GM12878 (cell line): ENCODE data around the gene SEC24A. TPM values are rescaled to one million over a fixed set of nuclear protein-coding genes. Genes with fewer than 3 reads are reported as not detected.

Source experiments
- ATAC-seq: fragments of 200-7000 bp; cut with Tn5 transposase; 3 replicates; pipeline ENCODE4 v1.9.1; 2020; ENCODE audit warnings: mild to moderate bottlenecking, moderate library complexity
- BruUV-seq: library from RNA; stranded (reverse); fragments of 400-500 nt; replicated peaks from 2 replicates; lab custom pipeline; 2021; lab: Mats Ljungman, UMichigan
- CTCF ChIA-PET: fragments of 300-600 bp; sonication (Branson Sonifier 250); formaldehyde crosslinking; extraction: SDS; loops from one replicate; lab custom pipeline; 2021; ENCODE audit warnings: inconsistent platforms; lab: Yijun Ruan, JAX
- POLR2A ChIA-PET: fragments of 350-600 bp; formaldehyde crosslinking; extraction: SDS; loops from one replicate; lab custom pipeline; 2021; ENCODE audit warnings: inconsistent platforms; lab: Charles Lee
- RAD21 ChIA-PET: fragments of 300-600 bp; sonication (Branson Sonifier 250); formaldehyde crosslinking; loops from one replicate; lab custom pipeline; 2023; ENCODE audit warnings: antibody characterized with exemption; ENCODE audit not compliant: unreplicated experiment; lab: Charles Lee
- SMC1A ChIA-PET: fragments of 300-600 bp; sonication (Branson Sonifier 250); formaldehyde crosslinking; loops from one replicate; lab custom pipeline; 2023; ENCODE audit not compliant: unreplicated experiment, uncharacterized antibody; lab: Charles Lee
- DNase-seq: peaks from one replicate; pipeline ENCODE4 v3.0.0-alpha.2; 2011; ENCODE audit warnings: low read depth, low spot score
- FAIRE-seq: peaks from 3 replicates; lab custom pipeline; 2011; peaks lifted over from hg19 to GRCh38; lab: Jason Lieb, UNC
- H2AFZ ChIP-seq: 2 replicates; pipeline ENCODE4 v1.6.0; 2011; ENCODE audit warnings: low read depth, low read length, control low read depth; ENCODE audit not compliant: control insufficient read depth
- H3K27ac ChIP-seq: 2 replicates; pipeline ENCODE4 v1.5.1; 2011; ENCODE audit warnings: control low read depth; ENCODE audit not compliant: control insufficient read depth, insufficient read depth
- H3K27me3 ChIP-seq, 2 experiments: replicated peaks in 1 of 2; 2 replicates each; pipeline versions ENCODE4 v1.6.0 to v1.6.1; 2011; ENCODE audit warnings: low read length in 1 of 2; ENCODE audit not compliant: control insufficient read depth in 2 of 2, insufficient read depth in 2 of 2
- H3K36me3 ChIP-seq, 2 experiments: 2 replicates each; pipeline ENCODE4 v1.5.1; 2011; ENCODE audit warnings: low read length in 1 of 2; ENCODE audit not compliant: control insufficient read depth in 2 of 2, insufficient read depth in 2 of 2
- H3K4me1 ChIP-seq: 2 replicates; pipeline ENCODE4 v1.6.1; 2011; ENCODE audit warnings: mild to moderate bottlenecking, low read length, moderate library complexity, mixed read lengths; ENCODE audit not compliant: control insufficient read depth, insufficient read depth
- H3K4me2 ChIP-seq: 2 replicates; pipeline ENCODE4 v1.6.0; 2011; ENCODE audit warnings: control low read depth; ENCODE audit not compliant: control insufficient read depth, insufficient read depth
- H3K4me3 ChIP-seq: fragments of 200-600 bp; sonication (generic); 2 replicates; pipeline ENCODE4 v1.5.1; 2016
- H3K79me2 ChIP-seq: 2 replicates; pipeline ENCODE4 v1.6.0; 2011; ENCODE audit warnings: low read length; ENCODE audit not compliant: control insufficient read depth, insufficient read depth
- H3K9ac ChIP-seq: 2 replicates; pipeline ENCODE4 v1.8.0; 2011; ENCODE audit warnings: low read length, control low read depth, mixed read lengths; ENCODE audit not compliant: control insufficient read depth, insufficient read depth
- H3K9me3 ChIP-seq: replicated peaks from 3 replicates; pipeline ENCODE4 v1.5.1; 2011; ENCODE audit warnings: mild to moderate bottlenecking, low read length; ENCODE audit not compliant: control insufficient read depth, insufficient read depth
- H4K20me1 ChIP-seq: 2 replicates; pipeline ENCODE4 v1.6.0; 2011; ENCODE audit not compliant: control insufficient read depth, insufficient read depth
- CREB1 ChIP-seq: IDR thresholded peaks from 2 replicates; pipeline ENCODE4 v1.6.1; 2012; ENCODE audit warnings: low read depth, mild to moderate bottlenecking, inconsistent platforms
- MEF2A ChIP-seq: IDR thresholded peaks from 2 replicates; pipeline ENCODE4 v1.6.1; 2011; ENCODE audit warnings: low read depth, mild to moderate bottlenecking, low read length, moderate library complexity; ENCODE audit not compliant: insufficient read depth
- MEF2B ChIP-seq: fragments of 450-650 bp; IDR thresholded peaks from 2 replicates; pipeline ENCODE4 v1.6.1; 2018; ENCODE audit warnings: mild to moderate bottlenecking, moderate library complexity; ENCODE audit not compliant: partially characterized antibody, poor library complexity, severe bottlenecking
- MYB ChIP-seq: fragments of 150-350 bp; IDR thresholded peaks from 2 replicates; pipeline ENCODE4 v1.6.1; 2014; ENCODE audit warnings: mild to moderate bottlenecking, low read depth, low read length, borderline replicate concordance
- NBN ChIP-seq: fragments of 450-650 bp; IDR thresholded peaks from 2 replicates; pipeline ENCODE4 v1.6.1; 2016
- NFXL1 ChIP-seq: fragments of 450-650 bp; IDR thresholded peaks from 2 replicates; pipeline ENCODE4 v1.6.1; 2017; ENCODE audit warnings: antibody characterized with exemption, mild to moderate bottlenecking, borderline replicate concordance
- NR2C1 ChIP-seq: fragments of 450-650 bp; IDR thresholded peaks from 2 replicates; pipeline ENCODE4 v1.6.1; 2017; ENCODE audit warnings: antibody characterized with exemption, mild to moderate bottlenecking, moderate library complexity
- POU2F2 ChIP-seq: IDR thresholded peaks from 3 replicates; pipeline ENCODE4 v1.6.1; 2011; ENCODE audit warnings: low read depth, mild to moderate bottlenecking, low read length, borderline replicate concordance
- SKIL ChIP-seq: fragments of 450-650 bp; IDR thresholded peaks from 2 replicates; pipeline ENCODE4 v1.6.1; 2017; ENCODE audit warnings: mild to moderate bottlenecking, low read depth, inconsistent platforms; ENCODE audit not compliant: poor library complexity, severe bottlenecking
- SPI1 ChIP-seq: IDR thresholded peaks from 2 replicates; pipeline ENCODE4 v1.6.1; 2011; ENCODE audit warnings: low read depth, mild to moderate bottlenecking, low read length, moderate library complexity, borderline replicate concordance; ENCODE audit not compliant: insufficient read depth
- STAT1 ChIP-seq: fragments of 450-650 bp; conservative IDR thresholded peaks from 2 replicates; pipeline ENCODE4 v1.6.1; 2014; ENCODE audit warnings: antibody characterized with exemption, mild to moderate bottlenecking
- TCF12 ChIP-seq: IDR thresholded peaks from 2 replicates; pipeline ENCODE4 v1.6.1; 2011; ENCODE audit warnings: low read depth, mild to moderate bottlenecking, low read length
- ZBTB11 ChIP-seq: fragments of 450-650 bp; formaldehyde crosslinking; IDR thresholded peaks from 2 replicates; pipeline ENCODE4 v1.5.0; 2022; ENCODE audit warnings: mild to moderate bottlenecking, missing genetic modification characterization
- ZNF384 ChIP-seq: IDR thresholded peaks from 2 replicates; pipeline ENCODE4 v1.6.1; 2012; ENCODE audit warnings: low read depth, mild to moderate bottlenecking, low read length, improper control_type of control experiment, borderline replicate concordance
- WGBS: methylation state at CpG from one replicate; pipeline ENCODE4 v1.1.6; 2016; ENCODE audit warnings: low lambda C conversion rate; ENCODE audit not compliant: insufficient replicate concordance, insufficient coverage; ENCODE audit errors: missing lambda C conversion rate; 5-methylcytosine and 5-hydroxymethylcytosine counted together
- in situ Hi-C: fragments of 300-500 bp; cut with MboI; formaldehyde crosslinking; loops from 9 replicates; pipeline ENCODE4 v1.14.3; 2018; ENCODE audit warnings: mixed read lengths
- intact Hi-C: fragments of 100-400 bp; cut with micrococcal nuclease; formaldehyde crosslinking; loops from one replicate; pipeline ENCODE4 v1.14.2; 2022; ENCODE audit not compliant: unreplicated experiment
- polyA plus RNA-seq, 11 experiments: library from polyadenylated mRNA; depleted of rRNA in 4 of 11; unstranded in 6 of 11; stranded (reverse) in 5 of 11; fragments of >200 nt; fragmentation: Nextera tagmentation in 4 of 11; fragmentation: Illumina TruSeq in 1 of 11; extraction: Ambion mirVana in 4 of 11; extraction: Trizol in 1 of 11; gene quantifications; 1 replicate in 1 of 11; 2 replicates in 10 of 11; pipeline versions ENCODE4 v1.2.1 to v1.2.3, GENCODE V29; 2011 to 2016; ENCODE audit warnings: inconsistent platforms in 2 of 11, missing spikeins in 2 of 11, low read depth in 1 of 11
- total RNA-seq, 4 experiments: library from RNA; depleted of rRNA in 3 of 4; stranded (reverse); fragments of >200 nt in 3 of 4; fragmentation: Illumina TruSeq in 1 of 4; extraction: Trizol in 1 of 4; gene quantifications; 2 replicates each; pipeline versions ENCODE4 v1.2.1 to v1.2.3, GENCODE V29; 2013 to 2021
- TF ChIP-seq, protein P1 (sequence below): IDR thresholded peaks from 2 replicates; pipeline ENCODE4 v1.6.1; 2011; ENCODE audit warnings: mild to moderate bottlenecking, low read depth, low read length, moderate library complexity; ENCODE audit not compliant: insufficient replicate concordance

The SEC24A gene
- total and polyA plus RNA-seq, 10 of the 15 experiments (the other 5 are each of a cell fraction or from before 2014, with no cell fraction given) = 7.1 to 52.2 (median 22.8) TPM

DNA sequence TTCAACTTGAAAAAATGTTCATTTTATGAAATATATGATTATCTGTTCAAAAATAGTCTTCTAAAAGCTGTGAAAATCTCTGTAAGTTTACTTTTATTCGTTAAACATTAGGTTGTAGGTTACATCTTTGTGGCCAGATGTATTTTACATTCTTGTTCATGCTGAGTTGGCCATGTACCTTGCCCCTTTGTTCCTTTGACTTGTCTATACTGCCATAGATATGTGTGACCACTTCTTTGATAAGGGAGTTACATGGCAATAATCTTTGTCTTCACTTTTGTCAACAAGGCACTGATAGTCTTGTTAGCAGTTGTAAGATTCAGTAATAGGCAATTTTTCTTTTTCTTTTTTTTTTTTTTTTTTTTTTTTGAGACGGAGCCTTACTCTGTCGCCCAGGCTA is 15.9 kb downstream of the SEC24A start:
- H3K4me2 ChIP-seq = no peak overlapping the region
- SMC1A ChIA-PET = interaction anchor here (0.9 kb wide), 2 partner anchors 10 to 13 kb away, joined by 3 read pairs; no protein-coding TSS in a partner anchor
- POLR2A ChIA-PET = interaction anchor here (0.6 kb wide), 1 partner anchor 157 kb away, joined by 3 read pairs; no protein-coding TSS in a partner anchor
- RAD21 ChIA-PET = interaction anchor here (1.1 kb wide), 1 partner anchor 16 kb away, joined by 3 read pairs; the partner anchor contains the start of gene SEC24A
- intact Hi-C loops = no loop called here
- DNase-seq (no peak), ATAC-seq (no peak), FAIRE-seq (no peak)
- no peak overlapping the region for H3K27ac ChIP-seq
- no peaks in the 10 kb centered on the region; the same call in 1 of the 2 replicates for H4K20me1 ChIP-seq
- no peaks in the 10 kb centered on the region for H3K9me3 ChIP-seq
- TF ChIP-seq SPI1 (no peak), NR2C1 (no peak), MYB (no peak), POU2F2 (no peak), NFXL1 (no peak), STAT1 (no peak), NBN (no peak), CREB1 (no peak), SKIL (no peak), ZNF384 (no peak), MEF2B (no peak), ZBTB11 (CRISPR knock-in tag) (no peak), TCF12 (no peak), MEF2A (no peak)
- TF ChIP-seq, protein P1, sequence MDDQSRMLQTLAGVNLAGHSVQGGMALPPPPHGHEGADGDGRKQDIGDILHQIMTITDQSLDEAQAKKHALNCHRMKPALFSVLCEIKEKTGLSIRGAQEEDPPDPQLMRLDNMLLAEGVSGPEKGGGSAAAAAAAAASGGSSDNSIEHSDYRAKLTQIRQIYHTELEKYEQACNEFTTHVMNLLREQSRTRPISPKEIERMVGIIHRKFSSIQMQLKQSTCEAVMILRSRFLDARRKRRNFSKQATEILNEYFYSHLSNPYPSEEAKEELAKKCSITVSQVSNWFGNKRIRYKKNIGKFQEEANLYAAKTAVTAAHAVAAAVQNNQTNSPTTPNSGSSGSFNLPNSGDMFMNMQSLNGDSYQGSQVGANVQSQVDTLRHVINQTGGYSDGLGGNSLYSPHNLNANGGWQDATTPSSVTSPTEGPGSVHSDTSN = no peak
- 88% methylated on average over 1 of the region's 3 CpGs for WGBS
- H3K4me3 ChIP-seq = no peak overlapping the region
- BruUV-seq = no TSS peak
- no peaks in the 10 kb centered on the region for H3K4me1 ChIP-seq
- in situ Hi-C loops = no loop called here
- H2AFZ ChIP-seq = no peak overlapping the region
- H3K9ac ChIP-seq = no peak overlapping the region
- peaks cover 5 to 33% of the 10 kb centered on the region in 2 experiments for H3K36me3 ChIP-seq
- CTCF ChIA-PET = interaction anchor here (1.3 to 2.9 kb wide), 2 partner anchors 72 to 77 kb away, joined by 3 to 19 read pairs; no protein-coding TSS in a partner anchor
- peaks cover 56% of the 10 kb centered on the region for H3K79me2 ChIP-seq
- no peaks in the 10 kb centered on the region for H3K27me3 ChIP-seq
